Measurements from ENCODE around the gene EIF4G3. TPM values are rescaled to one million over a fixed set of nuclear protein-coding genes. Genes with fewer than 3 reads are reported as not detected.

Gene EIF4G3
- total and polyA plus RNA-seq, 2 donors (not counting 3 experiments of a cell fraction or from before 2014, with no cell fraction given) = 40.7 to 78.5 TPM

DNA sequence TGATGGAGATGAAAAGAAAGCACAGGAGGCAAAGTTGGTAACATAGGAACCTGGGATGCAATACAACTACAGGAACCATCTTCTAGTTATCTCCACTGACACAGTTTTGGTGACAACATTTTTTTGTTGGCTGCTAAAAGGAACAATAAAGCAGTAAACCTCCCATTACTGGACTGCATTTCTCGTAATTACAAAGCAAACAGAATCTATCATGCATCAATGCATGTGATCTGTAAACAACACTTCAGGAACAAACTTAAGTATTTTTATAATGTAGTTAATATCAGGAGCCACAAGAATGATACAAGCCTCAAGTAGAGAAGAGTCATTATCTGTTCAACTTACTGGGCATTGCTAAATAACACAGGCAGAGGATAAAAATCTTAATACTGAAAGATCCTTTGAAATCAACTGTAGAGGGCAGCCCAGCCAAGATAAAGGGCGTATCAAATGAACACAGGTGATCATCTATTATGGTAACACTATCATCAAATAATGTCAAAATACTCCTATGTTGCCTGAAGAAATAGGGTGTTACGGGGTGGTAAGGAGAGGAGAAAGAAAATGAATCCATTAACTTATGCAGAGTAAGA is 193.3 kb downstream of the EIF4G3 start:
- Histone ChIP-seq H3K9ac (replicated peaks; ENCODE audit: extremely low read depth, insufficient read depth, low read length) (no peak overlapping the region), H3K4me3 (replicated peaks in 1 of 3; ENCODE audit: insufficient read depth in 1 of 3, low read depth in 1 of 3, low read length in 3 of 3) (no peak overlapping the region), H3K4me2 (ENCODE audit: insufficient read depth, low read length) (no peak overlapping the region), H3K27me3 (ENCODE audit: control insufficient read depth in 2 of 2, insufficient read depth in 2 of 2, low read length in 2 of 2) (no peaks in the 10 kb centered on the region), H2AFZ (ENCODE audit: low read depth, low read length) (no peak overlapping the region), H3K4me1 (ENCODE audit: control insufficient read depth, extremely low read depth, insufficient read depth, low read length) (peaks cover 9% of the 10 kb centered on the region), H3K79me2 (ENCODE audit: control insufficient read depth, insufficient read depth, low read length) (peaks cover 4% of the 10 kb centered on the region), H3K27ac (ENCODE audit: insufficient read depth, low read depth, low read length) (no peak overlapping the region), H3K9me3 (replicated peaks; ENCODE audit: control insufficient read depth, insufficient read depth, low read length) (no peaks in the 10 kb centered on the region), H3K36me3 (ENCODE audit: control insufficient read depth in 2 of 2, extremely low read depth in 1 of 2, insufficient read depth in 2 of 2, low read length in 2 of 2) (no peaks in the 10 kb centered on the region), H4K20me1 (replicated peaks; ENCODE audit: control insufficient read depth, extremely low read depth, insufficient read depth, low read length) (no peaks in the 10 kb centered on the region), H3K9me1 (replicated peaks; ENCODE audit: control insufficient read depth, extremely low read depth, insufficient read depth, low read length) (no peaks in the 10 kb centered on the region)
- BruUV-seq (replicated peaks) = no TSS peak
- intact Hi-C loops (cut with micrococcal nuclease) (no loop called here), dilution Hi-C loops (cut with MboI; ENCODE audit: extremely low pct_ligation_motif_present, low sequenced_read_pairs) (no loop called here)
- CTCF ChIA-PET = interaction anchor here (0.8 to 4.1 kb wide), 6 partner anchors 66 to 212 kb away, joined by 3 to 66 read pairs (median 6); no protein-coding TSS in a partner anchor
- POLR2A ChIA-PET = no interaction called here
- DNase-seq (ENCODE audit: low read depth, low spot score) = no peak
- no peak for TF ChIP-seq EZH2 (IDR thresholded peaks at IDR 0.05; ENCODE audit: borderline replicate concordance, low read depth, low read length, severe bottlenecking)
- TF ChIP-seq JUN (IDR thresholded peaks at IDR 0.05; ENCODE audit: borderline replicate concordance, insufficient read depth, insufficient read length, low read depth) = no peak
- TF ChIP-seq, protein P1, sequence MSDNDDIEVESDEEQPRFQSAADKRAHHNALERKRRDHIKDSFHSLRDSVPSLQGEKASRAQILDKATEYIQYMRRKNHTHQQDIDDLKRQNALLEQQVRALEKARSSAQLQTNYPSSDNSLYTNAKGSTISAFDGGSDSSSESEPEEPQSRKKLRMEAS (IDR thresholded peaks at IDR 0.05; ENCODE audit: insufficient read depth, insufficient read length) = no peak
- TF ChIP-seq FOS (IDR thresholded peaks at IDR 0.05; ENCODE audit: borderline replicate concordance, insufficient read depth, low read length) = no peak
- no peak for TF ChIP-seq POLR2AphosphoS5 (IDR thresholded peaks at IDR 0.05; ENCODE audit: insufficient read depth, low read depth, low read length)
- TF ChIP-seq, protein P2, sequence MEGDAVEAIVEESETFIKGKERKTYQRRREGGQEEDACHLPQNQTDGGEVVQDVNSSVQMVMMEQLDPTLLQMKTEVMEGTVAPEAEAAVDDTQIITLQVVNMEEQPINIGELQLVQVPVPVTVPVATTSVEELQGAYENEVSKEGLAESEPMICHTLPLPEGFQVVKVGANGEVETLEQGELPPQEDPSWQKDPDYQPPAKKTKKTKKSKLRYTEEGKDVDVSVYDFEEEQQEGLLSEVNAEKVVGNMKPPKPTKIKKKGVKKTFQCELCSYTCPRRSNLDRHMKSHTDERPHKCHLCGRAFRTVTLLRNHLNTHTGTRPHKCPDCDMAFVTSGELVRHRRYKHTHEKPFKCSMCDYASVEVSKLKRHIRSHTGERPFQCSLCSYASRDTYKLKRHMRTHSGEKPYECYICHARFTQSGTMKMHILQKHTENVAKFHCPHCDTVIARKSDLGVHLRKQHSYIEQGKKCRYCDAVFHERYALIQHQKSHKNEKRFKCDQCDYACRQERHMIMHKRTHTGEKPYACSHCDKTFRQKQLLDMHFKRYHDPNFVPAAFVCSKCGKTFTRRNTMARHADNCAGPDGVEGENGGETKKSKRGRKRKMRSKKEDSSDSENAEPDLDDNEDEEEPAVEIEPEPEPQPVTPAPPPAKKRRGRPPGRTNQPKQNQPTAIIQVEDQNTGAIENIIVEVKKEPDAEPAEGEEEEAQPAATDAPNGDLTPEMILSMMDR (IDR thresholded peaks at IDR 0.05; ENCODE audit: extremely low read depth in 1 of 2, insufficient read depth in 1 of 2, low read depth in 1 of 2, low read length in 2 of 2) = no peak
- TF ChIP-seq POLR2A (IDR thresholded peaks at IDR 0.05; ENCODE audit: low read depth, low read length) = no peak
- TF ChIP-seq GATA2 (IDR thresholded peaks at IDR 0.05; ENCODE audit: insufficient read depth, insufficient read length, low read depth, low read length) = no peak
- peak; percentile 59 for FAIRE-seq

All from endothelial cell of umbilical vein (primary cell).